K562 (cell line): ENCODE data around the gene RRAS. TPM values are rescaled to one million over a fixed set of nuclear protein-coding genes. Genes with fewer than 3 reads are reported as not detected.

Experiments used
- ATF6 ChIP-seq: sonication (generic); formaldehyde crosslinking; IDR thresholded peaks from 2 replicates; pipeline ENCODE4 v1.4.0; 2020; ENCODE audit warnings: mild to moderate bottlenecking, missing genetic modification reagents
- BACH1 ChIP-seq: fragments of 200-800 bp; sonication (Bioruptor generic); IDR thresholded peaks from 2 replicates; pipeline ENCODE4 v1.6.1; 2016; ENCODE audit warnings: missing genetic modification characterization, missing compliant biosample characterization
- E2F4 ChIP-seq: sonication (generic); formaldehyde crosslinking; IDR thresholded peaks from 2 replicates; pipeline ENCODE4 v1.8.0; 2022; ENCODE audit warnings: mild to moderate bottlenecking, low read depth, missing genetic modification reagents
- EP300 ChIP-seq: IDR thresholded peaks from 2 replicates; pipeline ENCODE4 v1.6.1; 2012; ENCODE audit warnings: low read length, improper control_type of control experiment
- HOXB6 ChIP-seq: fragments of 250-450 bp; sonication (Bioruptor Pico); IDR thresholded peaks from 2 replicates; pipeline ENCODE4 v1.5.1; 2022; ENCODE audit warnings: mild to moderate bottlenecking, borderline replicate concordance
- ILF3 ChIP-seq: fragments of 450-650 bp; IDR thresholded peaks from 2 replicates; pipeline ENCODE4 v1.6.1; 2018; ENCODE audit warnings: antibody characterized with exemption, mild to moderate bottlenecking, moderate library complexity, borderline replicate concordance
- IRF2 ChIP-seq: sonication (generic); formaldehyde crosslinking; IDR thresholded peaks from 2 replicates; pipeline ENCODE4 v1.8.1; 2022; ENCODE audit warnings: mild to moderate bottlenecking, missing genetic modification reagents
- KLF13 ChIP-seq: fragments of 450-650 bp; IDR thresholded peaks from 2 replicates; pipeline ENCODE4 v1.6.1; 2016; ENCODE audit warnings: missing genetic modification characterization, low read depth, mild to moderate bottlenecking, missing compliant biosample characterization, moderate library complexity, borderline replicate concordance
- MAFK ChIP-seq: IDR thresholded peaks from 2 replicates; pipeline ENCODE4 v1.6.1; 2011; ENCODE audit warnings: low read length, improper control_type of control experiment
- PCBP2 ChIP-seq: fragments of 200-400 bp; formaldehyde crosslinking; IDR thresholded peaks from 2 replicates; pipeline ENCODE4 v1.6.1; 2018; ENCODE audit warnings: low read length, low read depth, mild to moderate bottlenecking, moderate library complexity; ENCODE audit not compliant: poor library complexity, severe bottlenecking
- PYGO2 ChIP-seq: fragments of 450-650 bp; IDR thresholded peaks from 2 replicates; pipeline ENCODE4 v1.6.1; 2016; ENCODE audit warnings: mild to moderate bottlenecking, missing genetic modification characterization, moderate library complexity, missing compliant biosample characterization
- RAD51 ChIP-seq: fragments of 450-650 bp; IDR thresholded peaks from 2 replicates; pipeline ENCODE4 v1.7.1; 2016; ENCODE audit warnings: low read depth, mild to moderate bottlenecking, borderline replicate concordance
- RBM25 ChIP-seq: fragments of 200-400 bp; formaldehyde crosslinking; IDR thresholded peaks from 2 replicates; pipeline ENCODE4 v1.6.1; 2018; ENCODE audit warnings: low read length, low read depth, moderate library complexity; ENCODE audit not compliant: severe bottlenecking
- SRF ChIP-seq, 2 experiments: fragments of 250-450, 450-650 bp in 1 of 2; sonication (Bioruptor Pico) in 1 of 2; sonication (generic) in 1 of 2; formaldehyde crosslinking; IDR thresholded peaks; 2 replicates each; pipeline versions ENCODE4 v1.5.0 to v1.5.1; 2020 to 2022; ENCODE audit warnings: mild to moderate bottlenecking in 1 of 2, missing genetic modification reagents in 1 of 2
- ZBTB8A ChIP-seq: fragments of 450-650 bp; IDR thresholded peaks from 2 replicates; pipeline ENCODE4 v1.6.1; 2018; ENCODE audit warnings: mild to moderate bottlenecking, moderate library complexity; ENCODE audit not compliant: partially characterized antibody
- ZC3H8 ChIP-seq: fragments of 450-650 bp; IDR thresholded peaks from 2 replicates; pipeline ENCODE4 v1.6.1; 2017
- ZEB2 ChIP-seq: fragments of 450-650 bp; IDR thresholded peaks from 2 replicates; pipeline ENCODE4 v1.6.1; 2016
- ZNF124 ChIP-seq: sonication (generic); formaldehyde crosslinking; IDR thresholded peaks from 2 replicates; pipeline ENCODE4 v1.8.1; 2022; ENCODE audit warnings: missing genetic modification reagents
- ZNF589 ChIP-seq: fragments of 200-800 bp; sonication (Bioruptor generic); IDR thresholded peaks from 2 replicates; pipeline ENCODE4 v1.6.1; 2016; ENCODE audit warnings: low read depth, missing genetic modification characterization, missing compliant biosample characterization
- ZNF740 ChIP-seq, 3 experiments: fragments of 200-800 bp in 1 of 3; sonication (Bioruptor generic) in 1 of 3; sonication (generic) in 1 of 3; formaldehyde crosslinking in 1 of 3; IDR thresholded peaks; 2 replicates each; pipeline versions ENCODE4 v1.6.1 to v1.8.0; 2016 to 2022; ENCODE audit warnings: mild to moderate bottlenecking in 2 of 3, missing compliant biosample characterization in 2 of 3, missing genetic modification characterization in 2 of 3, missing genetic modification reagents in 1 of 3
- polyA plus RNA-seq, 8 experiments: library from polyadenylated mRNA; depleted of rRNA in 4 of 8; stranded (reverse) in 5 of 8; unstranded in 3 of 8; fragments of >200 nt; fragmentation: Nextera tagmentation in 2 of 8; fragmentation: Illumina TruSeq in 1 of 8; extraction: Ambion mirVana in 2 of 8; extraction: Trizol in 1 of 8; gene quantifications; 2 replicates each; pipeline versions ENCODE4 v1.2.1 to v1.2.3, GENCODE V29; 2011 to 2014; ENCODE audit warnings: inconsistent platforms in 1 of 8, missing spikeins in 1 of 8
- total RNA-seq, 7 experiments: library from RNA; depleted of rRNA in 6 of 7; stranded (reverse); fragments of >200 nt in 6 of 7; fragmentation: Illumina TruSeq in 2 of 7; extraction: Trizol in 2 of 7; gene quantifications; 2 replicates each; pipeline versions ENCODE4 v1.2.1 to v1.2.3, GENCODE V29; 2011 to 2021; ENCODE audit warnings: low replicate concordance in 1 of 7

The RRAS gene
- total and polyA plus RNA-seq, 9 of the 15 experiments (the other 6 are each of a cell fraction or from before 2014, with no cell fraction given): 0.70 to 17.3 (median 8.2) TPM

- TF ChIP-seq ZNF124: no peak
- TF ChIP-seq ZBTB8A: no peak
- TF ChIP-seq BACH1 (tag): no peak
- TF ChIP-seq PCBP2: no peak
- TF ChIP-seq PYGO2: no peak
- TF ChIP-seq RBM25: no peak
- TF ChIP-seq ZC3H8: no peak
- TF ChIP-seq EP300: peak; percentile 45; the same call in 1 of the 2 replicates
- peak in 1 of 2 experiments; percentile 90; a peak in 1 of 4 replicates for TF ChIP-seq SRF (CRISPR knock-in tag; IDR thresholded peaks at IDR 0.05)
- no peak for TF ChIP-seq ATF6 (CRISPR knock-in tag)
- TF ChIP-seq KLF13: no peak
- no peak for TF ChIP-seq ZNF740 (CRISPR knock-in tag; IDR thresholded peaks at IDR 0.05)
- TF ChIP-seq ZNF740 (tag; IDR thresholded peaks at IDR 0.05): no peak
- 0 out of 2 replicates have a peak, but pooled peaks have one; percentile 13 for TF ChIP-seq ZEB2
- no peak for TF ChIP-seq E2F4 (CRISPR knock-in tag)
- TF ChIP-seq IRF2: no peak
- TF ChIP-seq RAD51: no peak; the same call in none of the 2 replicates
- no peak for TF ChIP-seq ZNF589 (CRISPR knock-in tag)
- TF ChIP-seq MAFK: no peak
- no peak for TF ChIP-seq ILF3
- TF ChIP-seq HOXB6 (CRISPR knock-in tag): no peak
Observed at GRCh38 chr19:49640113-49640898, at the start of gene RRAS (continued).
